Calu3 (cell line): ENCODE data around the gene GRK6. TPM values are rescaled to one million over a fixed set of nuclear protein-coding genes. Genes with fewer than 3 reads are reported as not detected.
"Not testable (repeated sequence)": the region's sequence is repeated elsewhere in the genome, so short reads cannot be mapped to it uniquely, and the experiment has no call there.

Experiments
- BruUV-seq: library from RNA; stranded (reverse); fragments of 400-500 nt; replicated peaks from 2 replicates; lab custom pipeline; 2021; lab: Mats Ljungman, UMichigan
- CTCF ChIA-PET: fragments of 300-600 bp; sonication (Branson Sonifier 250); formaldehyde crosslinking; loops from one replicate; lab custom pipeline; 2022; ENCODE audit warnings: antibody characterized with exemption; lab: Charles Lee
- DNase-seq: peaks from one replicate; pipeline ENCODE4 v3.0.0; 2022
- H3K27ac Mint-ChIP-seq: one replicate; pipeline ENCODE4 v1.8.0; 2022; ENCODE audit warnings: mixed read lengths; ENCODE audit not compliant: unreplicated experiment
- H3K27me3 Mint-ChIP-seq: one replicate; pipeline ENCODE4 v1.8.0; 2022; ENCODE audit warnings: mixed read lengths; ENCODE audit not compliant: unreplicated experiment
- H3K36me3 Mint-ChIP-seq: one replicate; pipeline ENCODE4 v1.8.0; 2022; ENCODE audit warnings: mild to moderate bottlenecking, moderate library complexity, mixed read lengths; ENCODE audit not compliant: insufficient read depth, unreplicated experiment
- H3K4me1 Mint-ChIP-seq: one replicate; pipeline ENCODE4 v1.8.0; 2022; ENCODE audit warnings: mild to moderate bottlenecking, low read depth, mixed read lengths; ENCODE audit not compliant: unreplicated experiment
- H3K4me3 Mint-ChIP-seq: one replicate; pipeline ENCODE4 v1.8.0; 2022; ENCODE audit warnings: mild to moderate bottlenecking, low read depth, moderate library complexity, mixed read lengths; ENCODE audit not compliant: unreplicated experiment
- H3K9me3 Mint-ChIP-seq: one replicate; pipeline ENCODE4 v1.8.0; 2022; ENCODE audit warnings: low read depth, mixed read lengths; ENCODE audit not compliant: unreplicated experiment
- CTCF ChIP-seq: fragments of 200-600 bp; IDR thresholded peaks from one replicate; pipeline ENCODE4 v1.8.0; 2022; ENCODE audit warnings: antibody characterized with exemption; ENCODE audit not compliant: unreplicated experiment
- intact Hi-C: fragments of 100-400 bp; cut with micrococcal nuclease; formaldehyde crosslinking; loops from one replicate; pipeline ENCODE4 v1.10.0; 2022; ENCODE audit not compliant: unreplicated experiment
- total RNA-seq: library from RNA; stranded (reverse); gene quantifications from 2 replicates; pipeline ENCODE4 v1.2.3, GENCODE V29; 2022

Gene GRK6
- total RNA-seq, 1 experiment from 2014 or later = 72.6 TPM

GRCh38 chr5:177414481-177414880 lies 12.0 kb upstream of the GRK6 start:
- Mint-ChIP-seq H3K36me3 (no peaks in the 10 kb centered on the region), H3K9me3 (no peaks in the 10 kb centered on the region), H3K4me1 (no peaks in the 10 kb centered on the region), H3K27ac (no peak overlapping the region), H3K27me3 (no peaks in the 10 kb centered on the region), H3K4me3 (no peak overlapping the region)
- intact Hi-C loops = no loop called here
- no peak for TF ChIP-seq CTCF
- no peak for DNase-seq
- BruUV-seq = no TSS peak
- CTCF ChIA-PET = no interaction called here

GRCh38 chr5:177417081-177417480 lies 9.4 kb upstream of the GRK6 start:
- H3K36me3 Mint-ChIP-seq, H3K4me1 Mint-ChIP-seq, H3K27me3 Mint-ChIP-seq, BruUV-seq, intact Hi-C loops, H3K4me3 Mint-ChIP-seq, H3K9me3 Mint-ChIP-seq, DNase-seq, H3K27ac Mint-ChIP-seq: not testable (repeated sequence)
- CTCF ChIA-PET = interaction anchor here (0.8 to 1.5 kb wide), 3 partner anchors 13 to 38 kb away, joined by 3 to 10 read pairs (median 4); no protein-coding TSS in a partner anchor

GRCh38 chr5:177419046-177419445 lies 7.4 kb upstream of the GRK6 start:
- no peaks in the 10 kb centered on the region for H3K9me3 Mint-ChIP-seq
- no peaks in the 10 kb centered on the region for H3K4me1 Mint-ChIP-seq
- intact Hi-C loops = no loop called here
- no peak overlapping the region for H3K27ac Mint-ChIP-seq
- no TSS peak for BruUV-seq
- TF ChIP-seq CTCF = no peak
- no peaks in the 10 kb centered on the region for H3K36me3 Mint-ChIP-seq
- DNase-seq = no peak
- CTCF ChIA-PET = interaction anchor here (0.6 kb wide), 1 partner anchor 30 kb away, joined by 5 read pairs; no protein-coding TSS in a partner anchor
- H3K27me3 Mint-ChIP-seq = no peaks in the 10 kb centered on the region
- no peak overlapping the region for H3K4me3 Mint-ChIP-seq

GRCh38 chr5:177420472-177420871 lies 6.0 kb upstream of the GRK6 start:
- CTCF ChIA-PET, BruUV-seq, H3K4me1 Mint-ChIP-seq, H3K4me3 Mint-ChIP-seq, H3K27ac Mint-ChIP-seq, H3K27me3 Mint-ChIP-seq, H3K36me3 Mint-ChIP-seq, intact Hi-C loops, H3K9me3 Mint-ChIP-seq, DNase-seq: not testable (repeated sequence)

GRCh38 chr5:177421062-177421798 lies 5.2 kb upstream of the GRK6 start:
- Mint-ChIP-seq H3K36me3 (peaks cover 12% of the 10 kb centered on the region), H3K27ac (no peak overlapping the region), H3K27me3 (peaks cover 6% of the 10 kb centered on the region), H3K9me3 (no peaks in the 10 kb centered on the region), H3K4me3 (no peak overlapping the region), H3K4me1 (peaks cover 14% of the 10 kb centered on the region)
- CTCF ChIA-PET = no interaction called here
- intact Hi-C loops = no loop called here
- no peak for TF ChIP-seq CTCF
- DNase-seq = no peak
- no TSS peak for BruUV-seq
